Osteoblast (primary cell): ENCODE results near the gene MICB. TPM values are rescaled to one million over a fixed set of nuclear protein-coding genes. Genes with fewer than 3 reads are reported as not detected.

Experiments
- DNase-seq: peaks from one replicate; pipeline ENCODE4 v3.0.0; 2011; ENCODE audit warnings: low spot score, mixed read lengths; ENCODE audit not compliant: insufficient read length; ENCODE audit errors: missing footprints
- H2AFZ ChIP-seq: 2 replicates; pipeline ENCODE4 v1.6.0; 2011; ENCODE audit warnings: mild to moderate bottlenecking, low read length
- H3K27ac ChIP-seq: 2 replicates; pipeline ENCODE4 v1.5.1; 2011; ENCODE audit warnings: mild to moderate bottlenecking, low read depth, low read length, moderate library complexity
- H3K27me3 ChIP-seq: 2 replicates; pipeline ENCODE4 v1.6.0; 2012; ENCODE audit warnings: mild to moderate bottlenecking, control low read depth, inconsistent platforms, low read length, moderate library complexity; ENCODE audit not compliant: insufficient read depth
- H3K36me3 ChIP-seq: 2 replicates; pipeline ENCODE4 v1.5.1; 2011; ENCODE audit warnings: mild to moderate bottlenecking, low read length, control low read depth, moderate library complexity; ENCODE audit not compliant: insufficient read depth
- H3K4me1 ChIP-seq: 2 replicates; pipeline ENCODE4 v1.5.1; 2011; ENCODE audit warnings: mild to moderate bottlenecking, low read length, control low read depth, moderate library complexity; ENCODE audit not compliant: insufficient read depth
- H3K4me2 ChIP-seq: 2 replicates; pipeline ENCODE4 v1.6.0; 2011; ENCODE audit warnings: mild to moderate bottlenecking, low read length; ENCODE audit not compliant: insufficient read depth
- H3K4me3 ChIP-seq: fragments of 200-600 bp; sonication (generic); 3 replicates; pipeline ENCODE4 v1.5.1; 2012; ENCODE audit warnings: mild to moderate bottlenecking, low read length, inconsistent platforms; ENCODE audit not compliant: insufficient read depth
- H3K79me2 ChIP-seq: 2 replicates; pipeline ENCODE4 v1.6.0; 2012; ENCODE audit warnings: mild to moderate bottlenecking, low read length, control low read depth, inconsistent platforms; ENCODE audit not compliant: insufficient read depth
- H3K9me3 ChIP-seq: 2 replicates; pipeline ENCODE4 v1.5.1; 2011; ENCODE audit warnings: low read depth, low read length, control low read depth
- H4K20me1 ChIP-seq: 2 replicates; pipeline ENCODE4 v1.6.0; 2012; ENCODE audit warnings: mild to moderate bottlenecking, low read length, control low read depth; ENCODE audit not compliant: insufficient read depth
- CTCF ChIP-seq: IDR thresholded peaks from 2 replicates; pipeline ENCODE4 v1.5.1; 2011; ENCODE audit warnings: mild to moderate bottlenecking, low read depth, low read length, moderate library complexity; ENCODE audit errors: extremely low read depth
- total RNA-seq: library from RNA; depleted of rRNA; stranded (reverse); fragments of >200 nt; gene quantifications from 2 replicates; pipeline ENCODE4 v1.2.3, GENCODE V29; 2012

The MICB gene
- total RNA-seq, 1 donor = 14.1 TPM

- Histone ChIP-seq H3K27ac (no peak overlapping the region), H3K4me3 (no peak overlapping the region)
Observed at GRCh38 chr6:31464252-31465184, 33.4 kb upstream of the MICB start.

GRCh38 chr6:31465185-31465536 lies 32.8 kb upstream of the MICB start:
- Histone ChIP-seq H3K4me1 (peaks cover 13% of the 10 kb centered on the region), H3K4me2 (no peak overlapping the region), H2AFZ (no peak overlapping the region), H4K20me1 (no peaks in the 10 kb centered on the region), H3K4me3 (no peak overlapping the region), H3K9me3 (no peaks in the 10 kb centered on the region), H3K27ac (no peak overlapping the region), H3K36me3 (no peaks in the 10 kb centered on the region), H3K27me3 (peaks cover 6% of the 10 kb centered on the region), H3K79me2 (no peaks in the 10 kb centered on the region)
- no peak for DNase-seq
- no peak for TF ChIP-seq CTCF

More at GRCh38 chr6:31464252-31465184, 33.4 kb upstream of the MICB start:
- no peak for TF ChIP-seq CTCF
- no peaks in the 10 kb centered on the region for H3K79me2 ChIP-seq
- no peaks in the 10 kb centered on the region for H3K36me3 ChIP-seq
- no peaks in the 10 kb centered on the region for H3K9me3 ChIP-seq
- H3K4me1 ChIP-seq = peaks cover 13% of the 10 kb centered on the region
- H2AFZ ChIP-seq = no peak overlapping the region
- peaks cover 3% of the 10 kb centered on the region for H3K27me3 ChIP-seq
- H4K20me1 ChIP-seq = no peaks in the 10 kb centered on the region
- no peak overlapping the region for H3K4me2 ChIP-seq
- no peak for DNase-seq

GRCh38 chr6:31465718-31466117 lies 32.2 kb upstream of the MICB start:
- Histone ChIP-seq H3K4me2 (no peak overlapping the region), H3K4me3 (no peak overlapping the region), H4K20me1 (no peaks in the 10 kb centered on the region), H3K4me1 (peaks cover 13% of the 10 kb centered on the region), H3K79me2 (no peaks in the 10 kb centered on the region), H2AFZ (no peak overlapping the region), H3K36me3 (no peaks in the 10 kb centered on the region), H3K9me3 (no peaks in the 10 kb centered on the region), H3K27ac (no peak overlapping the region), H3K27me3 (peaks cover 6% of the 10 kb centered on the region)
- no peak for TF ChIP-seq CTCF
- no peak for DNase-seq

GRCh38 chr6:31466466-31466865 lies 31.5 kb upstream of the MICB start:
- Histone ChIP-seq H2AFZ (no peak overlapping the region), H3K4me2 (no peak overlapping the region), H4K20me1 (no peaks in the 10 kb centered on the region), H3K79me2 (no peaks in the 10 kb centered on the region), H3K27me3 (peaks cover 6% of the 10 kb centered on the region), H3K9me3 (no peaks in the 10 kb centered on the region), H3K4me3 (no peak overlapping the region), H3K4me1 (peaks cover 13% of the 10 kb centered on the region), H3K36me3 (no peaks in the 10 kb centered on the region), H3K27ac (no peak overlapping the region)
- DNase-seq = peak; percentile 39
- no peak for TF ChIP-seq CTCF
